ENCODE measurements around the gene STX19. TPM values are rescaled to one million over a fixed set of nuclear protein-coding genes. Genes with fewer than 3 reads are reported as not detected.
"Not testable (repeated sequence)": the region's sequence is repeated elsewhere in the genome, so short reads cannot be mapped to it uniquely, and the experiment has no call there.

The STX19 gene
- total RNA-seq, 1 donor from 2014 or later, result not detected

- DNase-seq, result peak; percentile 81
These were observed 55.0 kb downstream of the STX19 start, which contains the start of gene PROS1 for GRCh38 chr3:93973131-93974126. PROS1 (minus strand) TSS chr3:93973896; CDS start chr3:93973749, 147 bp downstream.

GRCh38 chr3:93969997-93970396, 58.4 kb downstream of the STX19 start:
- no peak for DNase-seq

DNA sequence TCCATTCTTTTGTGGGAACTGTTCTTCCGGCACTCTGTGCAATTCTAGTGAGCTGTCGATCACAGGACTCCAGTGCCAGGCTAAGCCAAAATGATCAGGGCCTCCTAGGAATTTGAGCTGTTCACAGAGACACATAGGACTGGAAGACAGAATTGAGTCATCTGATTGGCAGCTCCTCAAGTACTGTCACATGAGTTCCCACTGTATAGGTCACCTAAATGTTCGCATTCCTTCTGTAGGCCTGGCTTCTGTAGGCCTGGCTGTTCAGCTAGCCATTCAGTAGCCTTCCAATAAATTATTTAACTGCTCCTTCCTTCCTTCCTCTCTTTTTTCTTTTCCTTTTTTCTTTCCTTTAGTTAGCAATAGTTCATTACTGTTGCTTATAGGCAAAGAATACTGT, 59.0 kb downstream of the STX19 start:
- no peak for DNase-seq

GRCh38 chr3:93965106-93965505, 63.3 kb downstream of the STX19 start:
- not testable (repeated sequence) for DNase-seq

Other genes with a start within 250 kb of the STX19 start
- 19.2 and 23.0 TPM in 2 replicates for gene PROS1, start 54.7 kb downstream of the STX19 start, total RNA-seq
- gene ARL13B, start 48.4 kb downstream of the STX19 start, total RNA-seq, result 12.3 and 13.8 TPM in 2 replicates
- 3.6 and 3.9 TPM in 2 replicates for gene DHFR2, start 34.3 kb upstream of the STX19 start, total RNA-seq
- 13.8 and 14.0 TPM in 2 replicates for gene NSUN3, start 34.5 kb upstream of the STX19 start, total RNA-seq